Glutamatergic neuron (in vitro differentiated cells): ENCODE measurements around the gene CUEDC1. TPM values are rescaled to one million over a fixed set of nuclear protein-coding genes. Genes with fewer than 3 reads are reported as not detected.
"Not testable (repeated sequence)": the region's sequence is repeated elsewhere in the genome, so short reads cannot be mapped to it uniquely, and the experiment has no call there.

Experiments used
- DNase-seq: peaks from one replicate; pipeline ENCODE4 v3.0.0; 2022
- H3K27ac Mint-ChIP-seq: one replicate; pipeline ENCODE4 v1.8.0; 2020; ENCODE audit warnings: mild to moderate bottlenecking, mixed read lengths, inconsistent platforms; ENCODE audit not compliant: unreplicated experiment
- H3K27me3 Mint-ChIP-seq: one replicate; pipeline ENCODE4 v1.8.0; 2020; ENCODE audit warnings: mild to moderate bottlenecking, moderate library complexity, mixed read lengths, inconsistent platforms; ENCODE audit not compliant: unreplicated experiment
- H3K36me3 Mint-ChIP-seq: one replicate; pipeline ENCODE4 v1.8.0; 2020; ENCODE audit warnings: mild to moderate bottlenecking, mixed read lengths, inconsistent platforms; ENCODE audit not compliant: unreplicated experiment
- H3K4me1 Mint-ChIP-seq: one replicate; pipeline ENCODE4 v1.8.0; 2020; ENCODE audit warnings: mild to moderate bottlenecking, low read depth, mixed read lengths, inconsistent platforms; ENCODE audit not compliant: unreplicated experiment
- H3K4me3 Mint-ChIP-seq: one replicate; pipeline ENCODE4 v1.8.0; 2020; ENCODE audit warnings: mild to moderate bottlenecking, mixed read lengths, inconsistent platforms; ENCODE audit not compliant: unreplicated experiment
- H3K9me3 Mint-ChIP-seq: one replicate; pipeline ENCODE4 v1.8.0; 2020; ENCODE audit warnings: mild to moderate bottlenecking, moderate library complexity, mixed read lengths, inconsistent platforms; ENCODE audit not compliant: unreplicated experiment
- total RNA-seq: library from RNA; stranded (reverse); fragmentation: NEBNext Ultra II Directional; extraction: Animal tissue kit (Norgen Biotek cat#: 25700); gene quantifications from one replicate; pipeline ENCODE4 v1.2.1, GENCODE V29; 2021; ENCODE audit not compliant: unreplicated experiment
- TF ChIP-seq, protein P1 (sequence below): fragments of 200-600 bp; sonication (generic); IDR thresholded peaks from one replicate; pipeline ENCODE4 v1.5.0; 2021; ENCODE audit not compliant: partially characterized antibody, unreplicated experiment

Gene CUEDC1
- total RNA-seq, 1 donor from 2014 or later, result 22.9 TPM

DNA sequence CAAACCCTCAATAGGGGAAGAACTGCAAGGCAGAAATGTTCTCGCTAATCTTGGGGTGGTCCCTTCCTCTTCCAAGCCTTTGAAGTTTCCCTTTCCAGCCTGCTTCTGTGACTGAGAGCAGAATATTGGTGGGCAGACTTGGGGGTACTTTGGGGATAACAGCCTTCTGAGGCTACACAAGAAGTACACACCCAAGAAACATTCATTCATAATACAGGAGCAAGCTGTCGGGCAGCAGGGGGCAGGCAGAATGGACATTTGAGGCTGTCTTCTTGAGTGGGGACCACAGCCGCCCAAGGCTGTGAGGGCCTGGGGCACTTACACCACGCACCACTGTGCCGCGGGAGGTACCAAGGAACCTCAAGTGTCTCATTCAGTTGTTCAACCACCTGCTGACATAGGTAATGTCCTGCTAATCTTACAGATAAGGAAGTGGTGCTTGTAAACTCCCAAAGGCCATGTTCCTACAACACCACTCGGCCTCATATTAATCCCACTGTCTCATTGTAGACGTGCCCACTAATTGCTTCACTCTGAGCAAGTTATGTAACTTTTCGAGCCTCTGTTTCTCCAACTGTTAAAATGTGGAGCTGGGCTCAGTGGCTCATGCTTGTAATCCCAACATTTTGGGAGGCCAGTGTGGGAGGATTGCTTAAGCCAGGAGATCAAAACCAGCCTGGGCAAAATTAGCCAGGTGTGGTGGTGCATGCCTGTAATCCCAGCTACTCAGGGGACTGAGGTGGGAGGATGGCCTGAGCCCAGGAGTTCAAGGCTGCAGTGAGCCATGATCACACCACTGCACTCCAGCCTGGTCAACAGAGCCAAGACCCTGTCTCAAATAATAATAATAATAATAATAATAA is 102.9 kb downstream of the CUEDC1 start:
- no peak overlapping the region for H3K27ac Mint-ChIP-seq
- peaks cover 3% of the 10 kb centered on the region for H3K27me3 Mint-ChIP-seq
- DNase-seq, result no peak
- H3K36me3 Mint-ChIP-seq, result no peaks in the 10 kb centered on the region
- peak overlapping the region; percentile 52 for H3K4me3 Mint-ChIP-seq
- TF ChIP-seq, protein P1, sequence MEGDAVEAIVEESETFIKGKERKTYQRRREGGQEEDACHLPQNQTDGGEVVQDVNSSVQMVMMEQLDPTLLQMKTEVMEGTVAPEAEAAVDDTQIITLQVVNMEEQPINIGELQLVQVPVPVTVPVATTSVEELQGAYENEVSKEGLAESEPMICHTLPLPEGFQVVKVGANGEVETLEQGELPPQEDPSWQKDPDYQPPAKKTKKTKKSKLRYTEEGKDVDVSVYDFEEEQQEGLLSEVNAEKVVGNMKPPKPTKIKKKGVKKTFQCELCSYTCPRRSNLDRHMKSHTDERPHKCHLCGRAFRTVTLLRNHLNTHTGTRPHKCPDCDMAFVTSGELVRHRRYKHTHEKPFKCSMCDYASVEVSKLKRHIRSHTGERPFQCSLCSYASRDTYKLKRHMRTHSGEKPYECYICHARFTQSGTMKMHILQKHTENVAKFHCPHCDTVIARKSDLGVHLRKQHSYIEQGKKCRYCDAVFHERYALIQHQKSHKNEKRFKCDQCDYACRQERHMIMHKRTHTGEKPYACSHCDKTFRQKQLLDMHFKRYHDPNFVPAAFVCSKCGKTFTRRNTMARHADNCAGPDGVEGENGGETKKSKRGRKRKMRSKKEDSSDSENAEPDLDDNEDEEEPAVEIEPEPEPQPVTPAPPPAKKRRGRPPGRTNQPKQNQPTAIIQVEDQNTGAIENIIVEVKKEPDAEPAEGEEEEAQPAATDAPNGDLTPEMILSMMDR, result no peak
- H3K4me1 Mint-ChIP-seq, result peaks cover 11% of the 10 kb centered on the region
- peaks cover 3% of the 10 kb centered on the region for H3K9me3 Mint-ChIP-seq

DNA sequence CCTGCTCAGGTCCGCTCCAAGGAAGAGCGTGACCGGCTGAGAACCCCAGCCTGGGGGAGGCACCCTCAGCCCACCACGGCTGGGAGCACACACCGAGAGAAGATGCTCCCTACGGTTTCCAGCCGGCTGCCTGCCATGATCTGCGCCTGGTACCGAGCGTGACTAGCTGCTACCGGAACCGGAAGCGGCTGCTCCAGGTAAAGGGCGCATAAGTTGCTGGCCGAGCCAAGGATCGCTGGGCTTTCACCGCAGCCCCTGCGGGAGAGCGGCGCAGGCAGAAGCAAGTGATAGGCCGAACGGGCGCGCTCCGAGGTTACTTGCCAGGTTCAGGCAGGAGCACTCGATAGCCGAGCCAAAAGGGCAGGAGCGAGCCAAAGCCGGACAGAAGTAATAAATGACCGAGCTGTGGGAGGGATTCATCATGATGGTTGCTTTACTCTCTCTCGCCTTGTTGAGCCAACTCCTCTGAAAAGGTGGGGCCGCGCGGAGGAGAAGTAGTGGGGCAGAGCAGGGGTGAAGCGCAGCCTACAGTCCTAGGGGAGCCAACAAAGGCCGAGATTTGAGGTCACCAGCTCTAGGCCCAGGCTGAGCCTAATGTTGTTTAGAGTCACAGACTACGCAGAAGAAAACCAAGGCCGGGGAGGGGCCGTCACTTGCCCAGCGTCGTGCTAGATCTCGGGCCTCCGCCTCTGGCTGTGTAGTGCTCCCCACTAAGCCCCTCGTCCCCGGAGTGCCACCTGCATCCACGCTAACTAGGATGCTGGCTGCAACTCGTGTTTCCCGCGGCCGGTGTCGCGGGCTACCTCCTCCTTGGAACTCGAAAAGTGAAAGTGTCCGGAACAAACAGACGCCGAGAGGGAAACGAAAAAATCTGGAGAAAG is 105.1 kb downstream of the CUEDC1 start, which contains the start of gene MRPS23:
TSS of gene MRPS23 (minus strand) at position 171 of the 881 bp plus-strand sequence. CDS start at position 137, 34 bp downstream.
- peak; percentile 97 for DNase-seq
- peaks cover 13% of the 10 kb centered on the region for H3K4me1 Mint-ChIP-seq
- peaks cover 3% of the 10 kb centered on the region for H3K27me3 Mint-ChIP-seq
- TF ChIP-seq, protein P1, result no peak
- H3K9me3 Mint-ChIP-seq, result peaks cover 3% of the 10 kb centered on the region
- H3K4me3 Mint-ChIP-seq, result peak within 1 kb of the TSS; percentile 99
- H3K36me3 Mint-ChIP-seq, result no peaks in the 10 kb centered on the region
- peak within 1 kb of the TSS; percentile 99 for H3K27ac Mint-ChIP-seq

DNA sequence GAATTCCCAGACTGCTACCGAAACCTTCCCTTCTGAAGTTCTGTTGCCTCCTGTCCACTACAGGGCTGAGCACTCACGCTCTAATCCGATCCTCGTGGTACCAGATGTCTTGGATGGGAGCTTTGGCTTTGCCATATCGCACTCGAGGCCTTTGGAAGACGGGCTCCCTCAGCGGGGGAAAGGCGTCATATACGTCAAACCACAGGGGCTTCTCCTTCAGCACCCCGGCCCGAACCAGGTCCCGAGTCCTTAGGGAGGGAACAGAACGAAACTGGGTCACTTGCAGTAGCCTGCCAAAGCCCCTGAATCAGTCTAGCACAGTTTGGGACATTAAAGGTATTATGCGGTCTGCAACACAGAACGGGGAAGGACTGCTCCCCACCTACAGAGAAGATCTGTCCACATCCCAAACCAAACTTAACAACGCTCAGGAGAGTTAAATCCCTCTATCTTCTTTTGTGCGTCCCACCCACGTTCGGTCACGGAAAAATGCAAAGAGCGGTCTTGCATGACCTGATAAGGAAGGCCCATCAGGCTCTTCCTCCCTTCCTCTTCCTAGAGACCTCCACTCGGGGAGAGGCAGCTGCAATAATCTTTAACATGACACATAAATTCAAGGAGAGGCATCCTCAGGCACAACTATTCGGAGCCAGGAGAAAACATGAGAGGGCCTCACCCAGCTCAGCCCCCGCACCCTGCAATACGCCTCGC is 105.9 kb downstream of the CUEDC1 start:
- peak overlapping the region; percentile 99 for H3K27ac Mint-ChIP-seq
- no peak for DNase-seq
- H3K4me3 Mint-ChIP-seq, result peak overlapping the region; percentile 99
- TF ChIP-seq, protein P1, result no peak
- H3K9me3 Mint-ChIP-seq, result peaks cover 3% of the 10 kb centered on the region
- H3K4me1 Mint-ChIP-seq, result peaks cover 13% of the 10 kb centered on the region
- peaks cover 3% of the 10 kb centered on the region for H3K27me3 Mint-ChIP-seq
- H3K36me3 Mint-ChIP-seq, result no peaks in the 10 kb centered on the region

DNA sequence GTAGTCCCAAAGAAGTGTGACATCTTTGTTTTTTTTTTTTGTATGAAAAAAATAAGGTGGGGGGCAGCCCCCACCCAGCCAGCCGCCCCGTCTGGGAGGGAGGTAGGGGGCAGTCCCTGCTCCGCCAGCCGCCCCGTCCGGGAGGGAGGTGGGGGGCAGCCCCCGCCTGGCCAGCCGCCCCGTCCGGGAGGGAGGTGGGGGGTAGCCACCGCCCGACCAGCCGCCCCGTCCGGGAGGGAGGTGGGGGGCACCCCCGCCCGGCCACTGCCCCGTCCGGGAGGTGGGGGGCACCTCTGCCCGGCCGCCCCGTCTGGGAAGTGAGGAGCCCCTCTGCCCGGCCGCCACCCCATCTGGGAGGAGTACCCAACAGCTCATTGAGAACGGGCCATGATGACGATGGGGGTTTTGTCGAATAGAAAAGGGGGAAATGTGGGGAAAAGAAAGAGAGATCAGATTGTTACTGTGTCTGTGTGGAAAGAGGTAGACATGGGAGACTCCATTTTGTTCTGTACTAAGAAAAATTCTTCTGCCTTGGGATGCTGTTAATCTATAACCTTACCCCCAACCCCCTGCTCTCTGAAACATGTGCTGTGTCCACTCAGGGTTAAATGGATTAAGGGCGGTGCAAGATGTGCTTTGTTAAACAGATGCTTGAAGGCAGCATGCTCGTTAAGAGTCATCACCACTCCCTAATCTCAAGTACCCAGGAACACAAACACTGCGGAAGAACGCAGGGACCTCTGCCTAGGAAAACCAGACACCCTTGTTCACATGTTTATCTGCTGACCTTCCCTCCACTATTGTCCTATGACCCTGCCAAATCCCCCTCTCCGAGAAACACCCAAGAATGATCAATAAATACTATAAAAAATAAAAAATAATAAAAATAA is 108.9 kb downstream of the CUEDC1 start:
- H3K9me3 Mint-ChIP-seq, H3K4me1 Mint-ChIP-seq, DNase-seq, H3K4me3 Mint-ChIP-seq, H3K27me3 Mint-ChIP-seq, H3K36me3 Mint-ChIP-seq: not testable (repeated sequence)
- H3K27ac Mint-ChIP-seq, result peak overlapping the region; percentile 77
